GM23248 (cell line): ENCODE measurements around the gene VTI1A. TPM values are rescaled to one million over a fixed set of nuclear protein-coding genes. Genes with fewer than 3 reads are reported as not detected.

Experiments
- DNase-seq: peaks from one replicate; pipeline ENCODE4 v3.0.0-alpha.2; 2015
- H2AFZ ChIP-seq: fragments of 200-600 bp; sonication (generic); 2 replicates; pipeline ENCODE4 v1.6.1; 2016; ENCODE audit warnings: antibody characterized with exemption
- H3F3A ChIP-seq: fragments of 200-600 bp; sonication (generic); 2 replicates; pipeline ENCODE4 v1.6.1; 2016; ENCODE audit warnings: mild to moderate bottlenecking, antibody characterized with exemption, mixed run types; ENCODE audit not compliant: insufficient read depth
- H3K27ac ChIP-seq: fragments of 200-600 bp; sonication (generic); 2 replicates; pipeline ENCODE4 v1.5.1; 2016; ENCODE audit warnings: mild to moderate bottlenecking
- H3K27me3 ChIP-seq: fragments of 200-600 bp; sonication (generic); replicated peaks from 2 replicates; pipeline ENCODE4 v1.6.1; 2016; ENCODE audit warnings: mild to moderate bottlenecking; ENCODE audit not compliant: insufficient read depth
- H3K36me3 ChIP-seq: fragments of 200-600 bp; sonication (generic); 2 replicates; pipeline ENCODE4 v1.6.1; 2016; ENCODE audit warnings: low read depth, mild to moderate bottlenecking
- H3K4me1 ChIP-seq: fragments of 200-600 bp; sonication (generic); 2 replicates; pipeline ENCODE4 v1.6.1; 2016; ENCODE audit warnings: mild to moderate bottlenecking; ENCODE audit not compliant: insufficient read depth
- H3K4me2 ChIP-seq: fragments of 200-600 bp; sonication (generic); one replicate; pipeline ENCODE4 v1.6.1; 2016; ENCODE audit warnings: mild to moderate bottlenecking; ENCODE audit not compliant: unreplicated experiment
- H3K4me3 ChIP-seq: fragments of 200-600 bp; sonication (generic); 2 replicates; pipeline ENCODE4 v1.5.1; 2016; ENCODE audit warnings: mild to moderate bottlenecking
- H3K79me2 ChIP-seq: fragments of 200-600 bp; sonication (generic); 2 replicates; pipeline ENCODE4 v1.6.1; 2016; ENCODE audit warnings: mild to moderate bottlenecking; ENCODE audit not compliant: insufficient read depth
- H3K9ac ChIP-seq: fragments of 200-600 bp; sonication (generic); 2 replicates; pipeline ENCODE4 v1.6.1; 2016; ENCODE audit warnings: mild to moderate bottlenecking
- H3K9me2 ChIP-seq: fragments of 200-600 bp; sonication (generic); 2 replicates; pipeline ENCODE4 v1.6.1; 2016; ENCODE audit warnings: mixed run types, mild to moderate bottlenecking, moderate library complexity; ENCODE audit not compliant: insufficient read depth
- H3K9me3 ChIP-seq: fragments of 200-600 bp; sonication (generic); one replicate; pipeline ENCODE4 v1.6.1; 2017; ENCODE audit warnings: low read depth
- H4K20me1 ChIP-seq: fragments of 200-600 bp; sonication (generic); 2 replicates; pipeline ENCODE4 v1.6.0; 2016; ENCODE audit not compliant: insufficient read depth
- EZH2 ChIP-seq: fragments of 200-600 bp; sonication (generic); IDR thresholded peaks from 2 replicates; pipeline ENCODE4 v1.6.1; 2018; ENCODE audit warnings: antibody characterized with exemption, mild to moderate bottlenecking; ENCODE audit not compliant: insufficient read depth, poor library complexity, severe bottlenecking
- EZH2phosphoT487 ChIP-seq: fragments of 200-600 bp; sonication (generic); IDR thresholded peaks from 2 replicates; pipeline ENCODE4 v1.6.1; 2018; ENCODE audit warnings: antibody characterized with exemption, moderate library complexity, mild to moderate bottlenecking, low read depth; ENCODE audit not compliant: insufficient read depth
- WGBS, 2 experiments: methylation state at CpG; one replicate each; pipeline ENCODE4 v1.1.6; 2015 to 2017; ENCODE audit warnings: low lambda C conversion rate in 2 of 2, low coverage in 1 of 2; ENCODE audit errors: missing lambda C conversion rate in 2 of 2; 5-methylcytosine and 5-hydroxymethylcytosine counted together
- in situ Hi-C: fragments of 300-500 bp; cut with MboI; formaldehyde crosslinking; loops from 2 replicates; pipeline ENCODE4 v1.15.0; 2020
- polyA plus RNA-seq: library from polyadenylated mRNA; unstranded; fragments of >200 nt; fragmentation: Nextera tagmentation; extraction: Ambion mirVana; gene quantifications from 2 replicates; pipeline ENCODE4 v1.2.1, GENCODE V29; 2016
- total RNA-seq: library from RNA; depleted of rRNA; stranded (reverse); fragments of >200 nt; shearing (Covaris generic); gene quantifications from 2 replicates; pipeline ENCODE4 v1.2.3, GENCODE V29; 2014

The VTI1A gene
- total and polyA plus RNA-seq, 2 experiments from 2014 or later = 21.6 to 26.4 TPM

GRCh38 chr10:112558476-112559142 is 111.6 kb downstream of the VTI1A start:
- H2AFZ ChIP-seq = no peak overlapping the region
- H3K9me2 ChIP-seq = no peaks in the 10 kb centered on the region
- H3K9ac ChIP-seq = no peak overlapping the region
- no peaks in the 10 kb centered on the region for H3K79me2 ChIP-seq
- DNase-seq = no peak
- H3K27ac ChIP-seq = no peak overlapping the region
- H3F3A ChIP-seq = no peaks in the 10 kb centered on the region
- no peaks in the 10 kb centered on the region for H3K27me3 ChIP-seq
- H3K9me3 ChIP-seq = no peaks in the 10 kb centered on the region
- TF ChIP-seq EZH2 = no peak
- no peak for TF ChIP-seq EZH2phosphoT487
- H4K20me1 ChIP-seq = no peaks in the 10 kb centered on the region
- H3K4me2 ChIP-seq = no peak overlapping the region
- in situ Hi-C loops = loop anchor here (25.0 kb wide), 2 partner anchors 554 to 829 kb away; no protein-coding TSS in a partner anchor
- H3K4me3 ChIP-seq = no peak overlapping the region
- WGBS, 2 experiments = 89 to 93% methylated on average over 4 of the region's 4 CpGs
- H3K36me3 ChIP-seq = no peaks in the 10 kb centered on the region
- H3K4me1 ChIP-seq = no peaks in the 10 kb centered on the region

- H3K9me3 ChIP-seq = no peaks in the 10 kb centered on the region
Observed at GRCh38 chr10:112559349-112559748, 112.3 kb downstream of the VTI1A start.

GRCh38 chr10:112562122-112562521 is 115.1 kb downstream of the VTI1A start:
- Histone ChIP-seq H3K9ac (no peak overlapping the region), H2AFZ (no peak overlapping the region), H3K4me3 (no peak overlapping the region), H3F3A (peaks cover 8% of the 10 kb centered on the region; the same call in 1 of the 2 replicates), H3K27me3 (no peaks in the 10 kb centered on the region), H3K79me2 (no peaks in the 10 kb centered on the region), H3K27ac (no peak overlapping the region), H3K9me2 (no peaks in the 10 kb centered on the region), H3K36me3 (no peaks in the 10 kb centered on the region), H4K20me1 (no peaks in the 10 kb centered on the region), H3K4me1 (peaks cover 11% of the 10 kb centered on the region), H3K9me3 (no peaks in the 10 kb centered on the region), H3K4me2 (no peak overlapping the region)
- in situ Hi-C loops = loop anchor here (10.0 to 25.0 kb wide), 3 partner anchors 393 to 825 kb away; partner anchors contain the start of gene TCF7L2
- TF ChIP-seq EZH2phosphoT487 (no peak), EZH2 (no peak)
- WGBS, 2 experiments = 89 to 90% methylated on average over 3 of the region's 3 CpGs
- no peak for DNase-seq

More at GRCh38 chr10:112559349-112559748, 112.3 kb downstream of the VTI1A start:
- DNase-seq = no peak
- H3F3A ChIP-seq = peaks cover 2% of the 10 kb centered on the region; the same call in 1 of the 2 replicates
- no peak overlapping the region for H3K9ac ChIP-seq
- no peaks in the 10 kb centered on the region for H3K9me2 ChIP-seq
- no peaks in the 10 kb centered on the region for H3K79me2 ChIP-seq
- TF ChIP-seq EZH2phosphoT487 (no peak), EZH2 (no peak)
- H3K4me3 ChIP-seq = no peak overlapping the region
- no peak overlapping the region for H2AFZ ChIP-seq
- no peaks in the 10 kb centered on the region for H4K20me1 ChIP-seq
- in situ Hi-C loops = loop anchor here (25.0 kb wide), 2 partner anchors 553 to 828 kb away; no protein-coding TSS in a partner anchor
- no peak overlapping the region for H3K27ac ChIP-seq
- H3K4me2 ChIP-seq = no peak overlapping the region
- H3K27me3 ChIP-seq = no peaks in the 10 kb centered on the region
- H3K36me3 ChIP-seq = no peaks in the 10 kb centered on the region
- WGBS, 2 experiments = 96 to 97% methylated on average over 4 of the region's 4 CpGs
- peaks cover 4% of the 10 kb centered on the region for H3K4me1 ChIP-seq

GRCh38 chr10:112562809-112563663 is 116.0 kb downstream of the VTI1A start:
- Histone ChIP-seq H3K4me1 (peaks cover 11% of the 10 kb centered on the region), H3K79me2 (no peaks in the 10 kb centered on the region), H3K27me3 (no peaks in the 10 kb centered on the region), H3K9ac (no peak overlapping the region), H3K9me2 (no peaks in the 10 kb centered on the region), H2AFZ (no peak overlapping the region), H3K36me3 (no peaks in the 10 kb centered on the region), H3K4me3 (no peak overlapping the region), H3F3A (peaks cover 8% of the 10 kb centered on the region; the same call in 1 of the 2 replicates), H4K20me1 (no peaks in the 10 kb centered on the region), H3K9me3 (no peaks in the 10 kb centered on the region), H3K4me2 (no peak overlapping the region), H3K27ac (no peak overlapping the region)
- TF ChIP-seq EZH2phosphoT487 = no peak
- TF ChIP-seq EZH2 = no peak
- in situ Hi-C loops = loop anchor here (10.0 to 25.0 kb wide), 3 partner anchors 392 to 824 kb away; partner anchors contain the start of gene TCF7L2
- DNase-seq = no peak
- 96% methylated on average over 16 of the region's 16 CpGs for WGBS, 2 experiments
